ENCODE measurements around the gene UBE2R2. TPM values are rescaled to one million over a fixed set of nuclear protein-coding genes. Genes with fewer than 3 reads are reported as not detected.

The UBE2R2 gene
- total and polyA plus RNA-seq, 2 donors (not counting 3 experiments of a cell fraction or from before 2014, with no cell fraction given) = 23.9 to 54.3 TPM

DNA sequence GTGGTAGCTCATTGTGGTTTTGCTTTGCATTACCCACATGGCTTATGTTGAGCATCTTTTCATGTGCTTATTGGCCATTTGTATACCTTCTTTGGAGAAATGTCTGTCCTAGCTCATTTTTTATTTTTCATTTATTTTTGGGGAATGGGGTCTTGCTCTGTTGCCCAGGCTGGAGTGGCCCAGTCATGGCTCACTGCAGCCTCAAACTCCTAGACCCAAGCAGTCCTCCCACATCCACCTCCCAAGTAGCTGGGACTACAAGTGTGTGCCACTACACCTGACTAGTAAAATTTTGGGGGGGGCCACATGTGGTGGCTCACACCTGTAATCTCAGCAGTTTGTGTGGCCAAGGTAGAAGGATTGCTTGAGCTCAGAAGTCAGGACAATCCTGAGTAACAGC lies 77.4 kb downstream of the UBE2R2 start:
- intact Hi-C loops (cut with micrococcal nuclease) = no loop called here
- no peak overlapping the region for H3K4me3 ChIP-seq (replicated peaks in 1 of 3; ENCODE audit: insufficient read depth in 1 of 3, low read depth in 1 of 3, low read length in 3 of 3)
- H3K36me3 ChIP-seq (ENCODE audit: control insufficient read depth in 2 of 2, extremely low read depth in 1 of 2, insufficient read depth in 2 of 2, low read length in 2 of 2) = no peaks in the 10 kb centered on the region
- H3K27ac ChIP-seq (ENCODE audit: insufficient read depth, low read depth, low read length) = no peak overlapping the region
- no peak overlapping the region for H3K9ac ChIP-seq (replicated peaks; ENCODE audit: extremely low read depth, insufficient read depth, low read length)
- H3K27me3 ChIP-seq (ENCODE audit: control insufficient read depth in 2 of 2, insufficient read depth in 2 of 2, low read length in 2 of 2) = no peaks in the 10 kb centered on the region
- TF ChIP-seq CTCF (IDR thresholded peaks at IDR 0.05; ENCODE audit: extremely low read depth in 1 of 2, insufficient read depth in 1 of 2, low read depth in 1 of 2, low read length in 2 of 2) (no peak), GATA2 (IDR thresholded peaks at IDR 0.05; ENCODE audit: insufficient read depth, insufficient read length, low read depth, low read length) (no peak), EZH2 (IDR thresholded peaks at IDR 0.05; ENCODE audit: borderline replicate concordance, low read depth, low read length, severe bottlenecking) (no peak)
- peaks cover 75% of the 10 kb centered on the region for H3K79me2 ChIP-seq (ENCODE audit: control insufficient read depth, insufficient read depth, low read length)
- FAIRE-seq (no peak), DNase-seq (ENCODE audit: low read depth, low spot score) (no peak)
- peaks cover 4% of the 10 kb centered on the region for H4K20me1 ChIP-seq (replicated peaks; ENCODE audit: control insufficient read depth, extremely low read depth, insufficient read depth, low read length)
- H3K4me2 ChIP-seq (ENCODE audit: insufficient read depth, low read length) = no peak overlapping the region
- ChIA-PET CTCF (interaction anchor here (1.5 to 1.9 kb wide), 3 partner anchors 10 to 81 kb away, joined by 3 to 9 read pairs (median 6); no protein-coding TSS in a partner anchor), POLR2A (no interaction called here)
- dilution Hi-C loops (cut with MboI; ENCODE audit: extremely low pct_ligation_motif_present, low sequenced_read_pairs) = no loop called here
- peaks cover 8% of the 10 kb centered on the region for H3K4me1 ChIP-seq (ENCODE audit: control insufficient read depth, extremely low read depth, insufficient read depth, low read length)
- H3K9me3 ChIP-seq (replicated peaks; ENCODE audit: control insufficient read depth, insufficient read depth, low read length) = no peaks in the 10 kb centered on the region
- H2AFZ ChIP-seq (ENCODE audit: low read depth, low read length) = no peak overlapping the region
- peaks cover 3% of the 10 kb centered on the region for H3K9me1 ChIP-seq (replicated peaks; ENCODE audit: control insufficient read depth, extremely low read depth, insufficient read depth, low read length)
- BruUV-seq (replicated peaks) = no TSS peak

DNA sequence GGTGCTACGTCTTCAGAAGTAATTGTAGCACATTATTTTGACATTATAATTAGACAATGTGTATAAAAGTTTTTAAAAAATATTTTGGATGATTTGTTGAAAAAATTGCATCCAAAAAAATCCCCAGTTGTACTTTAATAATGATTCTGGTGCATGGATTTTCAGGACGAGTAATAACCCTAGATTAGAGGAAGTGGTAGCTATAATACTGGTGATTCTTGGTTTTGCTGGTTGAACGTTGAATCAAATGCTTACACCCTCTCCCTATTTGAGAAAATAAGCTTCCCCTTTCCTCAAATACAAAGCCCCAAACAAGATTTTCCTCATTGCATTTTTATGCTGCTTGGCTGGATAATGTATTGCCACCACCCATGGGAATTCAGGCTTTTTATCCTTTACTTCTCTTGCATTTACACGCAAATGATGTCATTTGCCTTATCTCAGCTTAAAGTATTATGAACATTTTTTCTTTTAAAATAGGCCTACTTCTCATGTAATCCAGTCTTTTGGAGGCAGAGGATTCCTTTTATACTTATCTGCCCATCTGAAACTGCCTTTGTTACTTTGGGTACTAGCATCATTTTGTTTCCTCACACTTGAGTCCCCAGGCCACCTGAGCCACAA lies 86.3 kb downstream of the UBE2R2 start:
- no peak overlapping the region for H2AFZ ChIP-seq (ENCODE audit: low read depth, low read length)
- no peak overlapping the region for H3K4me3 ChIP-seq (replicated peaks in 1 of 3; ENCODE audit: insufficient read depth in 1 of 3, low read depth in 1 of 3, low read length in 3 of 3)
- H4K20me1 ChIP-seq (replicated peaks; ENCODE audit: control insufficient read depth, extremely low read depth, insufficient read depth, low read length) = peaks cover 10% of the 10 kb centered on the region
- no peak for FAIRE-seq
- ChIA-PET CTCF (no interaction called here), POLR2A (no interaction called here)
- H3K4me1 ChIP-seq (ENCODE audit: control insufficient read depth, extremely low read depth, insufficient read depth, low read length) = no peaks in the 10 kb centered on the region
- H3K4me2 ChIP-seq (ENCODE audit: insufficient read depth, low read length) = no peak overlapping the region
- H3K9ac ChIP-seq (replicated peaks; ENCODE audit: extremely low read depth, insufficient read depth, low read length) = no peak overlapping the region
- no peak overlapping the region for H3K27ac ChIP-seq (ENCODE audit: insufficient read depth, low read depth, low read length)
- H3K27me3 ChIP-seq (ENCODE audit: control insufficient read depth in 2 of 2, insufficient read depth in 2 of 2, low read length in 2 of 2) = no peaks in the 10 kb centered on the region
- H3K79me2 ChIP-seq (ENCODE audit: control insufficient read depth, insufficient read depth, low read length) = peaks cover 71% of the 10 kb centered on the region
- H3K9me3 ChIP-seq (replicated peaks; ENCODE audit: control insufficient read depth, insufficient read depth, low read length) = no peaks in the 10 kb centered on the region
- intact Hi-C loops (cut with micrococcal nuclease) = no loop called here
- TF ChIP-seq FOS (IDR thresholded peaks at IDR 0.05; ENCODE audit: borderline replicate concordance, insufficient read depth, low read length) (no peak), MYC (IDR thresholded peaks at IDR 0.05; ENCODE audit: low read depth, low read length) (no peak), JUN (IDR thresholded peaks at IDR 0.05; ENCODE audit: borderline replicate concordance, insufficient read depth, insufficient read length, low read depth) (no peak), CTCF (IDR thresholded peaks at IDR 0.05; ENCODE audit: extremely low read depth in 1 of 2, insufficient read depth in 1 of 2, low read depth in 1 of 2, low read length in 2 of 2) (no peak), POLR2AphosphoS5 (IDR thresholded peaks at IDR 0.05; ENCODE audit: insufficient read depth, low read depth, low read length) (no peak), GATA2 (IDR thresholded peaks at IDR 0.05; ENCODE audit: insufficient read depth, insufficient read length, low read depth, low read length) (no peak), POLR2A (IDR thresholded peaks at IDR 0.05; ENCODE audit: low read depth, low read length) (no peak), EZH2 (IDR thresholded peaks at IDR 0.05; ENCODE audit: borderline replicate concordance, low read depth, low read length, severe bottlenecking) (no peak)
- TF ChIP-seq, protein P1, sequence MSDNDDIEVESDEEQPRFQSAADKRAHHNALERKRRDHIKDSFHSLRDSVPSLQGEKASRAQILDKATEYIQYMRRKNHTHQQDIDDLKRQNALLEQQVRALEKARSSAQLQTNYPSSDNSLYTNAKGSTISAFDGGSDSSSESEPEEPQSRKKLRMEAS (IDR thresholded peaks at IDR 0.05; ENCODE audit: insufficient read depth, insufficient read length) = no peak
- peaks cover 3 to 12% of the 10 kb centered on the region in 2 experiments for H3K36me3 ChIP-seq (ENCODE audit: control insufficient read depth in 2 of 2, extremely low read depth in 1 of 2, insufficient read depth in 2 of 2, low read length in 2 of 2)
- H3K9me1 ChIP-seq (replicated peaks; ENCODE audit: control insufficient read depth, extremely low read depth, insufficient read depth, low read length) = no peaks in the 10 kb centered on the region
- no TSS peak for BruUV-seq (replicated peaks)
- dilution Hi-C loops (cut with MboI; ENCODE audit: extremely low pct_ligation_motif_present, low sequenced_read_pairs) = no loop called here
- no peak for DNase-seq (ENCODE audit: low read depth, low spot score)
